GM19468 (cell line): ENCODE results near the gene SCO2.
A peak's percentile ranks its signal among the peaks of the same experiment; 100 is the strongest.

ENCODE experiments used
- ATAC-seq: cut with Tn5 transposase; IDR thresholded peaks from one replicate; pipeline ENCODE4 v1.9.1; 2021; ENCODE audit warnings: mild to moderate bottlenecking, moderate library complexity, moderate number of reproducible peaks; ENCODE audit not compliant: unreplicated experiment; ENCODE audit errors: extremely low read depth

The SCO2 gene

DNA sequence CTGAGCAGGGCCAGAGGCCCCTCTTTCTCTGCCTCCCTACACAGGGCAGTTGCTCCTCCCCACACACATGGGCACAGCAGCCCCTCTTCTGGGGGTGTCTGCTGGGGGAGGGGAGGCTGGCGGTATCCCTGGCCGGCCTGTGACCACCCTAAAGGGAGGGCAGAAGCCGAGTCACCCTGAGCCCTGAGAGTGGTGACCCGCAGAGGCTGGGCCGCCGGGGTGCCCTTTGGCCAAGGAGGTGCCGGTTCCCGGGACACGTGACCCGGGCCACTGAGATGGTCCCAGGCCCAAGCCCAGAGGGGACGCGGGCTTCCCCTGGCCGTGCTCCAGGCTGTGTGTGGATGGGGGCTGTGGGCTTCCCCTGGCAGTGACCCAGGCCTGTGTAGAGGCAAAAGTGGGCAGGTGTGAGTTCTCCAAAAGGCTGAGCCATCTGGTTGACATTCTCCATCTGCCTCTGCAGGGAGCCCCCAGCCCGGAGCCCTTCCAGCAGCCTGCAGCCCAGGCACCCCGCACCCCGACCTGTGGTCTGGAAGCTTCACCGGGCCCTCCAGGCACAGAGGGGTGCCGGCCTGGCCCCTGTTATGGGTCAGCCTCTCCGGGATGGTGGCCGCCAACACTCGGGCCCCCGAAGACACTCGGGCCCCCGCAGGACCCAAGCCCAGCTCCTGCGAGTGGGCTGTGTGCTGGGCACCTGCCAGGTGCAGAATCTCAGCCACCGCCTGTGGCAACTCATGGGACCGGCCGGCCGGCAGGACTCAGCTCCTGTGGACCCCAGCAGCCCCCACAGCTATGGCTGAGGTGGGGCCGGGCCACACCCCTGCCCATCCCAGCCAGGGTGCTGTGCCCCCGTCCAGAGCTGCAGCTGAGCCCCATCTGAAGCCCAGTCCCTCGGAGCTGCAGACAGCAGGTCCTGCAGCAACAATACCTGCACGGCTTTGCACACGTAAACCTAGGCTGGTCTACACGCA lies 43.0 kb downstream of the SCO2 start:
- ATAC-seq = no peak

DNA sequence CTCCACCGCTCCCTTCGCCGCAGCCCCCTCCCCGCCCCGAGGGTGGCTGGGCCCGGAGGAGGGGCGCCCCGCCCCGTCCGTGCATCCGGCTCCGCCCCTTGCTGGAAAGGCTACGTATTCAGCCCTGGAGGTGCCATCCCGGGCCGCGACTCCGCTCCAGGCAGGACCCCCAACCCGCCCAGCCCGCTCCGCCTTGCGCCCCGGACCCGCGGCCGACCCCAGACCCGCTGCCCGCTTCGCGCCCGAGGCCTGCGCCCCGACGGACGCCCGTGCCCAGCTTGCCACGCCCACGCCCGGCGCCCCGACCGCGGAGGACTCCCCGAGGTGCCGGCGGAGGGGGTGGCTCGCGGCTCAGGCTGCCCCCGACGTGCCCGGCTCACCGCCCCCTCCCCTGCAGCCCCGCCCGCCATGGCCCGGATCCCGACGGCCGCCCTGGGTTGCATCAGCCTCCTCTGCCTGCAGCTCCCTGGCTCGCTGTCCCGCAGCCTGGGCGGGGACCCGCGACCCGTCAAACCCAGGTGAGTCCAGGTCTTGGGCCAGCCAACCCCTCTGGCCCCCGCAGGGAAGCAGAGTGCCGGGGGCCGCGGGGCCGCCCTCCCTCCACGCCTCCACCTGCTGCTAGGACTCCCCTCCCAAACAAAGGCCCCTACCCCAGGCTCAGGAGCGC lies 43.8 kb downstream of the SCO2 start, which contains the start of gene ADM2:
TSS of gene ADM2 (plus strand) at position 104 of the 667 bp plus-strand sequence. CDS start at position 409, 305 bp downstream.
- ATAC-seq = no peak

DNA sequence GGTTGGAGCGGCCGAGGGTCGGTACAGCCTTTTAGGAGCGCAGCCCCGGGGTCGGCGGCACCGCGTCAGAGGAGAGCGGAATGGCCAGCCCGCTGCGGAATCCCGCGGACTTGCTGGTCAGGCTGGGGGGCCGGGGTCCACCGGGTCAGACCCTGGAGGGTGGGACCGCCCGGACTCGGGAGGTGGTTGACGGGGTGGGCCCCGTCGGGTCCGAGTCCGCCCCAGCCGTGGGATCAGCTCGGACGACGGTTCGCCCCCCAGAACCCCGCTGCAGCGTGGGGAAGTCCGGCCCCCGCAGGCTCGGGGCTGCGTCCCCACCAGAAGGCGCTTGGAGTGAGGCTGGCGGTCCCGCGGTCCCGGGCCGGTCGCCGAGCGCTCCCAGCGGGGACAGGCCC lies 44.4 kb downstream of the SCO2 start:
- ATAC-seq = no peak

DNA sequence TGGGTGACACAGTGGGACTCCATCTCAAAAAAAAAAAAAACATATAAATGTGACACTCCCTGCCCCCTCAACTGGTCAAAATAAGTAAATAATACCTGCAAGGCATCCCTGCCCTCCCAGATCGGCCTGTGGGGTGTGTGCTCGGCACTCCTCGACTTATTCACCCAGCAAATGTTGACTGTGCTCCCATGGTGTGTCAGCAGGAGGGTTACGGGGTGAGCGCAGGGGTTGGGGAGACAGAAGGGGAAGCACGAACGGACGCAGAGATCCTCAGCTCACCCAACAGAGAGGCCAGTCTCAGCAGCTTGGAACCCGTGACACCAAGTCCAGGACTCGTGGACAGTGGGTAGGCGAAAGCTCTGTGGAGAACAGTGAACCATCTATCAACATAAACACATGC lies 45.7 kb downstream of the SCO2 start:
- no peak for ATAC-seq

DNA sequence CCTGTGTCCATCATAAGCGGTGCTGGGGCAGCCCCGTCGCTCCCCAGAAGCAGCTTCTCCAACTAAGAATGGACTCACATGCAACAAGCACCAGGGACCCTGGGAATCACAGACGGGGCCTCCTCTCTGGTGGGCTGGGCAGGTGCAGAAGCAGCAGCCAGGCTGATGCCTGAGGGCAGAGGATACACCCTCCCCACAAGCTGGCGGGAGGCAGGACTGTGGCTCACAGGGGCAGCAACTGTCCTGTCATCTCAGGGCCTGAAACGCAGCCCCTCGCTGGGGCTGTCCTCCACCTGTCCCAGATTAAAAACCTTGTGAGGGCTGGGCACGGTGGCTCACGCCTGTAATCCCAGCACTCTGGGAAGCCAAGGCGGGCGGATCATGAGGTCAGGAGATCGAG lies 47.5 kb downstream of the SCO2 start:
- no peak for ATAC-seq

DNA sequence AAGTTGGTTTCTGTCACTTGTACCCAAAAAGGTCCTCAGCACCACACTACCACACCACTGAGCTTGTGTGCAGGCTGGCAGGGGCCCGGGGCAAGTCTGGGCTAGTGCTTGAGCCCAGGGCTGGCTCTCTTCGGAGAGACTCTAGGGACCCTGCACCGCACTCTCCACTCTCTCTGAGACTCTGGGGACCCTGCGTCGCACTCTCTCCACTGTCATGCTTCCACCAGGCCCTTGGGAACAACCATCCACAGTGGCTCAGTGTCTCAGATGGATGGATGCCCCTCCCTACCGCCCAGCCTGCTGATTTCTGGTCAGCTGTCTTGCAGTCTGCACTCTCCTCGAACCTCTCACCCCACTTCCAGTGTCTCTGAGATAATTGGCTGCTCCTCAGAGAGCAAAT lies 48.5 kb downstream of the SCO2 start:
- no peak for ATAC-seq

DNA sequence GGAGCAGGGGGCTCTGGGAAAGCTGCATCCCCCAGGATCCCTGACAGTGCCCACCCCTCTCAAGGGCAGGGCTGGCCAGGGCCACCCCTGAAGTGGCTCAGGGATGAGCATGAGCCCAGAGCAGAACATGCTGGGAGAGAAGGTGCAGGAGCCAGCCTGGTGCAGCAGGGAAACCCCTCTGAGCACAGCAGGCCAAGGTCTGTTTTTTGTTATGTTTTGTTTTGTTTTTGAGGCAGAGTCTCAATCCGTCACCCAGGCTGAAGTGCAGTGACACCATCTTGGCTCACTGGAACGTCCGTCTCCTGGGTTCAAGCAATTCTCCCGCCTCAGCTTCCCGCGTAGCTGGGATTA lies 49.8 kb downstream of the SCO2 start:
- no peak for ATAC-seq

DNA sequence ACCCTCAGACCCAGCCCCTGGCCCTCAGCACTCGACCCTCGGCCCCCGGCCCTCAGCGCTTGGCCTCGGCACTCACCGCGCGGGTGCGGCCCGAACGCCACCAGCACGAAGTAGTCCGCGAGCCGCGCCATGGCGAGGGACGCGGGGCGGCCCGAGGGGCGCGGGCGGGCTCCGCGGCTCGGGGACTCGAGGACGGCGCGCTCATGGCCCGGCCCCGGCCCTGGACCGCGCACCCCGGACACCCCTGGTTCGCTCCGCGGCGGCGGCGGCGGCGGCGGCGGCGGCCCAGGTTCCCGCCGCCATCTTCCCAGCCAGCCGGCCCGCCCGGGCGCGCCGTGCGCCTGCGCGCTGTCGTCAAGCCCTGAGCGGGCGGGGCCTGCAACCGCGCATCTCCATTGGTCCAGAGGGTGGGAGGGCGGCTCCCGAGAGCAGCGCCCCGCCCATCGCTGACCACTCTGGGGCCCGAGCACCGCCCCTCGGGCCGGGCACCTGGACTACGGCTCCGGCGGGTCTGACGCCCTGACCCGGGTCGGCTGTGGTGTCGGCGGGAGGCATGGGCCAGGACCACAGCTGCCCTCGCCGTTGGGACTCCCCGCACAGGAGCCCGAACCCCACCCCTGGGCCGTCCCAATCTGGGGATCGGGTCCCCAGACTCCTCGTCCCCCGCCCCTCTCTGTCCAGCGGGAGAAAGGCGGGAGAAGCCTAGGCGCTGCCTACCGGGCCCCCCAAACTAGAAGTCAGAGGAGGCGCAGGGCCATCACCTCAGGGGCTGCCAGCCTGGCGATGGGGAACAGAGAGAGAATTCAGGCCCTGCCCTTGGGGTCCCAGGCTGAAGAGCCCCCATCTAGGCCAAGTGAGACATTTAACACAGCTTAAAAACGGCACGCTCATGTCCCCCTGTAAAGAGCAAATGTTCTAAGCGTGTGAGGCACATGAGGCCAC lies 50.4 kb downstream of the SCO2 start, which contains the start of gene SBF1:
TSS of gene SBF1 (minus strand) at position 326 of the 942 bp plus-strand sequence. CDS start at position 131, 195 bp downstream.
- peak; percentile 47 for ATAC-seq

DNA sequence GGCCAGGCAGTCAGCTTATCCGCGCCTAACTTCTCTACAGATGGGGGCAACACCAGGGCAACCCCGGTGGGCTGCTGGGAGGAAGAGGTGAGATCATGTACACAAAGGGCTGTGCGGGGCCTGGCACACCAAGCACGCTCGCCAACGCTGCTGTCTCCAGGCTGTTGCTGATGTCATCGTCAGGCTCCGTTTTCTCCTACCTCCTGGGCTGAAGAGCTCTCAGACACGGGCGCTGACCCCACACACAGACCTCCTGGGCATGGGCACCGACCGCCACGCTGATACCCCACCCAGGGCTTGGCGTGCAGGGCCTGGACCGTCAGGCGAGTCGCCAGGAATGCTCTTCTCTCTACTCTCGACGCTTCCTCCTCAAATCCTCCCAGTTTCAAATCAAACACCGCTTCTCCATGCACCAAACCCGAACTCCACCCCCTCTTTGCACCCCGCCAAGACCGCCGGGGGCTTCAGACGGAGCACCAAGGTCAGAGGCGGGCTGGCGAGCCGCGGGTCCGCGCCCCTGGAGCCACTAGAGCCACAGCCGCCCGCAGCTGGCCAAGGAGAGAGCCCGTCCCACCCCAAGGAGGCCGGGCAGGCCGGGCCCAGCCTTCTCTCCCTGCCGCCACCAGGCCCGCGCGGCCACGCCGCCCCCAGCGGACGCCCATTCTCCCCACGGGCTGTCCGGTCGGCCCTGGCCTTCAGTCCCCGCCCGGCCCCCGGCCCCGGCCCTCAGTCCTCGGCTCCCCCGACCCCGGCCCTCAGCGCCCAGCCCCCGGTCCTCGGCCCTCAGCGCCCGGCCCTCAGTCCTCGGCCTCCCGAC lies 51.3 kb downstream of the SCO2 start:
- no peak for ATAC-seq
